GM18909 (cell line): Measurements from ENCODE around the gene PCBD2.
"Not testable (repeated sequence)": the region's sequence is repeated elsewhere in the genome, so short reads cannot be mapped to it uniquely, and the experiment has no call there.

Experiments used
- ATAC-seq: cut with Tn5 transposase; IDR thresholded peaks from one replicate; pipeline ENCODE4 v1.9.1; 2021; ENCODE audit warnings: mild to moderate bottlenecking; ENCODE audit not compliant: unreplicated experiment, poor library complexity

Gene PCBD2

DNA sequence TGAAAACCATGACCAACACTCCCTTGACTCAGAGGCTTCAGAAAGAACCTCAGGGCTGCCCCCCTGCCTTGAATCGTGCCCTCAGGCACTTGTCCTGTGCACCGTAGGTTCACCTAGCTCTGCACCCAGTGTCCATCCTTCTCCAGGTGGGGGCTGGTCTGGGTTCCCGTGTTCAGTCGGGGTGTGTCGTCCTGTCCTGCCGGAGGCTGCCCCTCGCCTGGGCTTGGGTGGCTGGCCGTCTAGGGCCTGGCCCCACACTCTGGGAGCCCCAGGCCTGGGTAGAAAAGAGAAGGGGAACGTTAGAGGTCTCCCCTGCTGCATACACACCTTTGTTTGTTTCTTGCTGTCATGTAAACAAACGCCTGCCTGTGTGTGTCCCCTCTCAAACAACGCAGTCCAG, 92.1 kb downstream of the PCBD2 start:
- ATAC-seq: no peak

- not testable (repeated sequence) for ATAC-seq
Measured at GRCh38 chr5:134998068-134998467, 93.1 kb downstream of the PCBD2 start.

DNA sequence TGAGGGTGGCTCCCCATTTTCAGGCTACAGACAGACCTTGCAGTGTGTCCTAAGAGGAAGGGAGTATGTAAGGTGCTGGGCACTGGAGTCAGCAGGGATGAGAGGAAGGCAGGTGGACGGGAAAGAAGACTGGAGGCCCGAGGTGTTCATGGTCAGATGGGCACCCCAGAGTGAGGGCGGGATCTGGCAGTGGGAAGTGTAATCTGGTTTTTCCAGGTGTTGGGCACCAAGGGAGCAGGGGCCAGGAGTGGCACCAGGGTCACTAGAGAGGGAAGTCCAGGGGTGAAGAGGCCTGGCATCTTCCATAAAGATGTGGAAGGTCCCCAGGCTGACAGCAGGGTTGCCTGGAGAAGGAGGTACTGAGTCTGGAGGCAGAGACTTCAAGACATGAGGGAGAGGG, 99.4 kb downstream of the PCBD2 start:
- ATAC-seq: no peak

GRCh38 chr5:135005076-135005475, 100.1 kb downstream of the PCBD2 start:
- ATAC-seq: no peak

DNA sequence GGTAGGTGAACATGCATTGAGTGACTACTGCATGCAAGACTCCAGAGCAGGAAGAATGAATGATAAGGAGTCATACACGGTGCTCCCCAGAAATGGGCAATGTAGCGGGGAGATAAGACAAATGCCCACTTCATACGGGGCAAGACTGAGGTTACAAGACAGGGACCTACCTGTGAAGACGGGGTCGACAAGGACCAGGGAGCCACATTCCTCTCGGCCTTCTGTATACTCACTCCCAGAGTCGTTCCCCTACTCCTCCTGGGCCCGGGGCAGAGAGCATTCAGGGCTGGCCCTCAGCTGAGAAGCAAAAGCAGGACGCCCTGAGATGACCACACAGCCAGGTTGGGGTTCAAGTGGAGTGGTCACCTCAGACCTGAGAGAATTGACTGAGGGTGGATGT, 102.4 kb downstream of the PCBD2 start:
- no peak for ATAC-seq

- no peak for ATAC-seq
Measured at GRCh38 chr5:135007749-135008363, 102.9 kb downstream of the PCBD2 start.

DNA sequence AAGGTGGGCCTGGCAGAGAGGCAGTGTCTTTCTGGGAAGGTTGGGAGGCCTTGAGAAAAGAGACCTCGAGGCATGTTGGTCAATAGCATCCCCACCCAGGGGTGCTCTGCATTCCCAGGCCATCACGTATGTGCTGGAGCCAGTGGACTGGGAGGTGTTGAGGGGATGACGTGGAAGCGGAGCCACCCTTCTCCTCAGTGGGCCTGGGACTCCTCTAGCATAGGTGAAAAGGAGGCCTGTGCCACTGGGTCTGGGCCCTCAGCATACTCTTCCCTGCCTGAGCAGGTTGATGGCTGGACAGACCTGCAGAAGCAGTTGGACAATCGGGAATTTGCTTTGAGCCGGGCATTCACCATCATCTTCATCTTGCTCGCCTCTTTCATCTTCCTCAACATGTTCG, 103.6 kb downstream of the PCBD2 start:
- ATAC-seq: no peak

DNA sequence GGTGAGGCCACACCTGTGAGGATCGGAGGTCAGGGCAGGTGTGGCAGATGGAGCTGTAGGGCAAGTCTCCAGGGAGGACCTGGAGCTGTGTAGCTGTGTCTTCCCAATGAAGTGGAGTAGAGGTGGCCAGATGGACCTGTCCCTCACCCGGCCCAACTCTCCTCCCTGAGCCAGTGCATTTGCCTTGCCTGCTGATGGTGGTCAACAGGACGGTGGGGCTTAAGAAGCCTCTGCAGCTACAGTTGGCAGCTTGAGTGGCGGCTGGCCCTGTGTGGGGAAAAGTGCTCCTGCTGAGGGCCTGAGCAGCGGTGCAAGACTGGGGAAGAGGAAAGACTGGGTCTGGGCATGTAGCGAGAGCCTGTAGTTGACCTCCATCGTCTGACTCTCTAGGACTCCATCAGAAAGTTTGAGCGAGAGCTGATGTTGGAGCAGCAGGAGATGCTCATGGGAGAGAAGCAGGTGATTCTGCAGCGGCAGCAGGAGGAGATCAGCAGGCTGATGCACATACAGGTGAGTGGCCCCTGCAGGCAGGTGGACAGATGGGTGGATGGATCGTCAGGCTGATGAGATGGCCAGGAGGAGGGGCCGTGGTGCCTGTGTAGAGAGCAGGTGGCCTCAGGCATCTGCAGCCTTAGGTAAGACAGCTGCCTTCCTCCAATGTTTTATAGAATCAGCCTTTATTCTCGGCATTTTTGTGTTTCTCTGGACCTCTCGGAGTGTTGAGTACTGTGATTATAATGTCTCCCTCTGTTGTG, 104.2 kb downstream of the PCBD2 start:
- ATAC-seq: no peak

DNA sequence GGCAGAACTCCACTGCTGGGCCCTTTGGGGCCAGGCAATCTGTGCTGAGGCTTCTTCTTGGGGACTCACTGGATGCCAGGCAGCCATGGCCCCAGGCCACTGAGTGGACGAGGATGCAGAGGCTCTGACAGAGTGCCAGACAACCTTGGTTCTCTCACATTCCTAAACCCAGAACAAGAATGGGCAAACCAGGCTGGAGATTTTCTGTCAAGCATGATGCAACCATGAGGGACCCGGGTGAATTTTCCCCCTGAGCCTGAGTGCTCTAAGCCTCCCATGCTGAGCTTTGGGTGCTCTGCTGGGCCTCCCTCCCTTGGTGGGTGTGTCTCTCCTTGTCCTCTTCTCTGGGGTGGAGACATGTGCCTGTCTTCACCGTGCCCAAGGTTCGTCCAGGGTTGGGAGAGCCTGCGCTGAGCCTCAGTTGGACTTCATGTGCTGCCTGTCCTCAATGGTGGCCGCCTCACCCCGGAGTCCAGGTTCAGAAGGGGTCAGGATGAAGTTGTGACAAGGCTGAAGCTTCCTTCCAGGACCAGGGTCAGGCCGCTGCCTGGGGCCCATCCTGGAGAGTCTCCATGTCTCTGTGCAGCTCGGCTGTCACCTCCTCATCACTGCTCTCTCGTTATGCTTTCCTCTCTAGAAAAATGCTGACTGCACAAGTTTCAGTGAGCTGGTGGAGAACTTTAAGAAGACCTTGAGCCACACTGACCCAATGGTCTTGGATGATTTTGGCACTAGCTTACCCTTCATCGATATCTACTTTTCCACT, 105.0 kb downstream of the PCBD2 start:
- ATAC-seq: no peak

DNA sequence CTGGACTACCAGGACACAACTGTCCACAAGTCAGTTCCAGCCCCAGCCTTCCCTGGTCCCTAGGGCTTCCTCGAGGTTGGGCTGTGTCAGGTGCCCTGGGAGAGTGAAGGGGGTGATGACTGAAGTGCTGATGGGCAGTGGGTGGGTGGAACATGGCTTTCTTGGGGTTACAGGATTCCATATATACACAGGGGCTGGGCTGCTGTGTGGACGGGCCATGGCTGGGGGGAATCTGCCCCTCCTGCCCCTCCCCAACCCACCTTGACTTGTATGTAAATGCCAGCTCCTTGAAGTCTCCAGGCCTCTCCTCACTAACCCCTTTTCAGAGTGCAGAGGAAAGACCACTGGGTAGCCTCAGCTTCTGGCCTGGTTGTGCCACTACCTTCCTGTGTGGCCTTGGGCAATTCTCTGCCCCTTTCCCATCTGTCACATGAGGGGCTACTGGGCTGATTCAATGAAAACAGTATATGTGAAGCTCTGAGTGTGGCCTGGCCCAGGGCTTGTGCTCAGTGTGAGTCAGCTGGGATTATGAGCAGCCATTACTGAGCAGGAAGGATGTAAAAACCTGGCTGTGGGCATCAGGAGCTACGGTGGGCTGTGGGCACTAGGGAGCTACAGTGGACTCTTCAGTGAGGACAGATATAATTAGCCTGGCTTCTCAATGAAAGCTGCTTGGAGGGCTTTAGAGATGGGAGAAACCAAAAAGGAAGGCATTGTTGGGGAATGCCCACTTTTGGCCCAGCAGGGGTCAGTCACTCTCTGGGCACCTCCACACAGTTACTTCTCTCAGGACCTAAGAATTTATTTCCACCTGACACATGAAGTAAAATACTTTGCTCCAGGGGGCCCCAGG, 105.8 kb downstream of the PCBD2 start:
- no peak for ATAC-seq

DNA sequence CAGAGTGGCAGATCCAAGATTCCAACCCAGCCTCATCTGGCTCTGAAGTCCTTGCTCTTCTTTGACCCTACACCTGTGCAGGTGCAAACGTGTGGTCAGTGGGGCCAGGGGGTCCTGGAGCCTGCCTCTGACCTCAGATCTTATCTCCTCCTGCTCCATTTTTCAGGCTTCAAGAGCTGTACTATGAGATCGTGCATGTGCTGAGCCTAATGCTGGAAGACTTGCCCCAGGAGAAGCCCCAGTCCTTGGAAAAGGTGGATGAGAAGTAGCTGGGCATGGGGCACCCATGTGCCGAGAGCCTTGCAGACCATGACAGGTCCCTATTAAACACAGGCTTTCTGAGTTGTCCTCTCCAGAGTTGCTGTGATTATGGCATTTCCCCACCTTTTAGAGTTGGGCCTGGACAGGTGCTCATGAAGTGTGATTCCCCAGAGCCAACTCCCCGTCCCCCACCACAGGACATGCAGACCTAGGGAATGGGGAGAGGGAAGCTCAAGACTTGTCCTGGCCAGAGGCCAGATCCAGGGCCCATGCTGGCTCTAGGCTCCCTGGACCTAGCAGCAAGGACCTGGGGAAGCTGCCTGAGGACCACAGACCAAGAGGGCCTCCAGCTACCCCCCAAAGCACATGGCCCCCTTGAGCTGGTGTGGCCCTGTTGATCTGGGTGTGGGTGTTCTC, 106.6 kb downstream of the PCBD2 start:
- no peak for ATAC-seq

DNA sequence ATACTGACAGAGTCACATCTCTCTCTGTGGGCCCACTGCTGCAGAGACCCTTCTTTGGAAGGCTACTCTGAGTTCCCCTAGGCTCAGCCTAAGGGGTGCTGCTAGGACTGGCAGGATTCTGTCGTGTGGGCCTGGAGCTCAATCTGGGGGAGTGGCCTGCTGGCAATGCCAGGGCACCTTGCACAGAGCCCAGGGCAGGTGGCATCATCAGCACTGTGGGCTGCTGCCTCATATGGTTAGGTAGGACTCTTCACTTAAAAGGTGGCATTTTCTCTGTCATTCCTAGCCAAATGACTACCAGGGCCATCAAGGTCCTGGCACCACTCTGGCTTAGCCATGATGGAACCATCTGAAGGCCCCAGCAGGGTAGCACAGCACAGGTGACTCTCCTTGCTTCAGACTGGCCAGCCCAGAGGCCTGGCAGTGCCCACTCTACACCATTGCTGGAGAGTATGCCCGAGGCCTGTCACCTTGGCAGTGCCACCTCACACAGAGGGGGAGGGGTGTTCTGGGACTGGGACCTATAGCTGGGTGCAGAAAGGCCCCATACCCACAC, 107.2 kb downstream of the PCBD2 start:
- ATAC-seq: no peak
